Mucosa of gallbladder (tissue), 1 donor: ENCODE measurements around the gene APOO. TPM values are rescaled to one million over a fixed set of nuclear protein-coding genes. Genes with fewer than 3 reads are reported as not detected.
"Not testable (repeated sequence)": the region's sequence is repeated elsewhere in the genome, so short reads cannot be mapped to it uniquely, and the experiment has no call there.

Experiments used
- DNase-seq: peaks from one replicate; pipeline ENCODE4 v3.0.0-alpha.2; 2020; ENCODE audit warnings: low spot score
- total RNA-seq: library from RNA; stranded (reverse); gene quantifications from one replicate; pipeline ENCODE4 v1.2.1, GENCODE V29; 2021
- donor health status: DM: no; HTN: no; CAD: no.

The APOO gene
- total RNA-seq, 1 donor from 2014 or later: 26.2 TPM

DNA sequence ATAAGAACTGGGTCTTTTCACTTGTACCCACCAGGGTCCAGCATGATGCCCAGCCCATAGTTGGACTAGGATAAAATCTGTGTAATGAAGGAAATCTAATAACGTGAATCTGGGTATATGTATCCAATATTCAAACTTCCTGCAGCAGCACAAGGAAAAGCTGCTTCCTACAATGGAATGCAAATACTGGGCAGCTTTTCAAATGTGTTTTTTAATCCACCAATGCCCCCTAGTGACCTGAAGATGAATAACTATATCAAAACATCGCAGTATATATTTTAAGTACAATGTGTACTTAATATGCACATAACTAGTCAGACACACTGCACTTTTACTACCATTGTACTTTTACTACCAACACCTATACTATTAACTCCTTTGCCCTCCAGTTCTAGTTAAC is 5.3 kb downstream of the APOO start:
- no peak for DNase-seq

DNA sequence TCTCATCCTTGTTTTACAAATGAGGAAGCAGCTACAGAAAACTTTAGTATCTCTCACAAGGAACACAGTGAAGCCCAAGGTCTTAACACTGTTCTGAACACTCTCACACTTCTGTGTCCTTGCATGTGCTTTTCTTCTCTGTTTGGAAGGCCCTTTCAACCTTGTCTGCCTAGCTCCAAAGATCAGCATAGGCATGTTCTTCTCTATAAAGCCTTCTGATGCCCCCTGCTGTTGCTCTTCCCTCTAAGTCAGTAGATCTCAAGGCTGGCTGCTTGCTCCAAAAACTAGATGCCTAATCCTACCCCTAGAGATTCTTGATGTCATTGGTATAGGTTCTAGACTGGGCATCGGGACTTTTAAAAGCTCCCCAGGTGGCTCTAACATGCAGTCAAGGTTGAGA is 5.9 kb downstream of the APOO start:
- DNase-seq: peak; percentile 71

DNA sequence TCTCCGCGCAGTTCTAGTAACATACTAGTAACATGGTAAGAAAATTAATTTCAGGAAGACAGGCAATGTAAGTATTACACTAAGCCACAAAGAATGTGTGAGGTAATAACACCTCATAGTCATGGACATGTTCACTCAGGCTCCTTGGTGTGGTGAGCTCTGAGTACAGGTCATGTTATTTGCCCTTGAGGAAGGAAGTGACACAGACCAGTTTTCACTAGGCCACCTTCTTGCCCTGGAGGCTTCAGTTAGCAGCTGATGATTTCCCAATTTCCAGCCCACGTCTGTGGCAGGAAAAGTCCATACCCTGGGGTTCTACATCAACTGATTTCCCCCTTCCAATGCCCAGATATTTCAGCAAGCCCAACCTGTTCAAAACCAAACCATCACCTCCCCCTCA is 6.7 kb downstream of the APOO start:
- DNase-seq: no peak

DNA sequence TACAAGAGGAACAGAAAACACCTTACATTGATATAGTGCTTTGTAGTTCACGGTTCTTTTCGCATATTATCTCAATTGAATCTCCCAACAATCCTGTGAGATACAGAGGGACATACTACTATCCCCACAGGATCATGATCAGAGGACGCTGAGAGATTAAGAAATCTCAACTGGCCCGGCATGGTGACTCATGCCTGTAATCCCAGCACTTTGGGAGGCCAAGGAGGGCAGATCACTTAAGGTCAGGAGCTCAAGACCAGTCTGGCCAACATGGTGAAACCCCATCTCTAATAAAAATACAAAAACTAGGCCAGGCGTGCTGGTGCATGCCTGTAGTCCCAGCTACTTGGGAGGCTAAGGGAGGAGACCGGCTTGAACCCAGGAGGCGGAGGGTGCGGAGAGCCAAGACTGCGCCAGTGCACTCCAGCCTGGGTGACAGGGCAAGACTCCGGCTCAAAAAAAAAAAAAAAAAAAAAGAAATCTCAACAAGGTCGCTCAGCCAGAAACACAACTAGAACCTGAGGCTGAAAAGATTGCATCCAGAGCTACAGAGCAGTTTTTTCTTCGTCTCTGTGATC is 7.4 kb downstream of the APOO start:
- DNase-seq: no peak

DNA sequence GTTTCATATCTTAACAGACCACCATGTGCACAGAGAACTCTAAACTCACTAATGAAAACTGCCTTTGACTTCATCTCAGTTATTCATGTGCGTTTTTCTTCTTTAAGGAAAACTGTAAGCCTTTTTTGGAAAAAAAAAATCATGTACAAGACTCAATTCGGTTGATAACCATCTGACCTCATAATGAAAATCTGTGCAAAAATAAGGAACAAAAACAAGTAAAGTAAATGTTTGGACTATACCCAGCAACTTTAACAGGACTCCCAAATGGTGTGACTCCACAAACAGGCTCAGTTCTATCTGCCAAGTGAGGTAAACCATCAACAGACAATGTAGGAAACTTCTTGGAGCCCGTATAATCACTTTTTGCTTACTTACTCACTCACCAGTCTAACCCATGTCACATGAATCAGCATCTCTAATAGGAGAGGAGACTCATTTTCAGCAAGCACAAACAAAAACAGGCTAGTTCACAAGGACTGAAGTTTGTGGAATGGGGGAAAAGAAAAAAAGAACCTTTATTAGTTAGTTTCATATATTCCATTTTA is 9.3 kb downstream of the APOO start:
- DNase-seq: no peak

DNA sequence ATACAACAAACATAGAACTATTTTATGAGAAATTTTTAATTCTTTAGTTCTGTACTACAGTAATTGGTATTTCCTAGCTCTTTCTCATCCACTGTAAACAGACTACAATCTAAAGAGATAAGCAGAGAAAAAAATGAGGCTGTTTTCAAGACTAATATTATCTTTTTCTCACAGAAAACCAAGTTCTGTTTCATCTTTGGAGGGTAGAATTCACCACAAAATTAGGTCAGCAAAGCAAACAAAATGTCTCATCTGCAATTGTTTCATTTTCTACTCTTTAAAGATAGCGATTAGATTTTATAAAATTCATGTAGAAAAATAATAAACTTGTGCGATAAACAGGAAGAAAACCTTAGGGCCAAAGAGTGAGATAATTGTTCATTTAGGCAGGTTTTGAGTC is 10.8 kb downstream of the APOO start:
- no peak for DNase-seq

DNA sequence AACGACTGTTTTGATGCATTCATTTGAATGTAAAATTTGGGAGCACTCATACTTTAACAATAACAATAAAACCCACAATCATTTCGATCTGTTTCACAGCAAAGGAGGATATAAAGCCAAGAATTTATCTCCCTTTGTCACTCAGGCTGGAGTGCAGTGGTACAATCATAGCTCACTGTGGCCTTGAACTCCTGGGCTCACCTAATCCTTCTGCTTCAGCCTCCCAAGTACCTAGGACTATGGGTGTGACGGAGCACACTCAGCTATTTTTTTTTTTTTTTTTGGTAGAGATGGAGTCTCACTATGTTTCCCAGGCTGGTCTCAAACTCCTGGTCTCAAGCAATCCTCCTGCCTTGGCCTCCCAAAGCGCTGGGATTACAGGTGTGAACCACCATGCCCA is 11.2 kb downstream of the APOO start:
- not testable (repeated sequence) for DNase-seq

DNA sequence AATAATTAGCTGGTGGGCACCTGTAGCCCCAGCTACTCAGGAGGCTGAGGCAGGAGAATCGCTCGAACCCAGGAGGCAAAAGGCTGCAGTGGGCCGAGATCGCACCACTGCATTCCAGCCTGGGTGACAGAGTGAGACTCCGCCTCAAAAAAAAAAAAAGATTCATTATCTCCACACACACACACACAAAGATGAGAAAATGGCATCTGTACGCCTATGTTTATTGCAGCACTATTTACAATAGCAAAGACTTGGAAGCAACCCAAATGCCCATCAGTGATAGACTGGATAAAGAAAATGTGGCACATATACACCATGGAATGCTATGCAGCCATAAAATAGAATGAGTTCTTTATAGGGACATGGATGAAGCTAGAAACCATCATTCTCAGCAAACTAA is 12.7 kb downstream of the APOO start:
- not testable (repeated sequence) for DNase-seq

DNA sequence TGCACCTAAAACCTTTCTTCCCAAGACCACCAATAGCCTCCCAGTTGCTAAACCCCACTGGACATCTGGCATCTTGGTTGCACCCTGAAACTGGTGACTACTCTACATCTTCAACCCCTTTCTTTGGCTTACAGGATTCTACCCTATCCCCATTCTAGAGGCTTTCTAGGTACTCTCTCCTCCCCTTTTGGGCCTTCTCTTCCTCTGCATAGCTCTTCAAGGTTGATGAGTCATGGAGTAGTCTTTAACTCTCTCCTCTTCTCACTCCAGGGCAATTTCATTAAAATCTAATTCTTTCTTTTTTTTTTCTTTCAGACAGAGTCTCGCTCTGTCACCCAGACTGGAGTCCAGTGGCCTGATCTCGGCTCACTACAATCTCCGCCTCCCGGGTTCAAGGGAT is 16.8 kb downstream of the APOO start:
- DNase-seq: no peak

DNA sequence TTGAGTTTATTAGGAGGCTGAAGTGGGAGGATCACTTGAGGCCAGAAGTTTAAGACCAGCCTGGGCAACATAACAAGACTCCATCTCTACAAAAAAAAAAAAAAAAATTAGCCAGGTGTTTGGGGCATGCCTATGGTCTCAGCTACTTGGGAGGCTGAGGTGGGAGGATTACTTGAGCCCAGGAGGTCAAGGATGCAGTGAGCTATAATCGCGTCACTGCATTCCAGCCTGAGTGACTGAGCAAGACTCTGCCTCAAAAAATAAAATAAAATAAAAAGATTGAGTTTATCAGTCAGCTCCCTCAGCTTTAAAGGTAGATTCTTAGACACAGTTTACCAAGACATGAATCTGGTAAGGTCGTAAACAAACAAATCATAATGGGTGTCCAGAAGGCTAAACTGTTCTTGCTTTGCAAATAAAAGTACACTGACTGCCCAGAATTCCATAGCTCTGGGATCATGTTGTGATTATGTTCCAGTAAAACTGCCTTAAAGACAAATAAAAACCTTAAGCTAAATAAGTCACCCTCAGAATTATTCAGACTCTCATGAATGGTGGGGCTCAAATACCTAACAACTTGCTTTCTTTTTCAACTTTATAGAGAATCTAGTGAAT is 18.7 kb downstream of the APOO start:
- DNase-seq: no peak

DNA sequence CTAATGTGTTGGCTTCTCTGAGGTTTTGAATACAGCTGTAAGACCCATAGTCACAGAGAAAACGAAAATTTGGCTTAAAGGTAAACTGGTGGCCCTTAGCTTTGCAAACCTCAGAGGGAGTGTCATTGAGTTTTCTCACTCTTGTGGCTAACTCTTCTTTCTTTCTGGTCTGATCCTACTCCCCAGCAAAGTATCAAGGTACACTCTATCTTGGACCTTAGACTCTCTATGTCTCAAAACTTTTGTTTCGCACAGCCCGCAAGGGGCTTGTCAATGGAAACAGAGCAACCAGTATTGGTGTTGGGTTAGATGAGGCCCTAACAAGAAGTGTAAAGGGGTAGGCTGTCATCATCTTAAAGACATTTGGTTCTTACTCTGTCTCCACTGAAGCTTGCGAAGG is 19.8 kb downstream of the APOO start:
- DNase-seq: no peak

DNA sequence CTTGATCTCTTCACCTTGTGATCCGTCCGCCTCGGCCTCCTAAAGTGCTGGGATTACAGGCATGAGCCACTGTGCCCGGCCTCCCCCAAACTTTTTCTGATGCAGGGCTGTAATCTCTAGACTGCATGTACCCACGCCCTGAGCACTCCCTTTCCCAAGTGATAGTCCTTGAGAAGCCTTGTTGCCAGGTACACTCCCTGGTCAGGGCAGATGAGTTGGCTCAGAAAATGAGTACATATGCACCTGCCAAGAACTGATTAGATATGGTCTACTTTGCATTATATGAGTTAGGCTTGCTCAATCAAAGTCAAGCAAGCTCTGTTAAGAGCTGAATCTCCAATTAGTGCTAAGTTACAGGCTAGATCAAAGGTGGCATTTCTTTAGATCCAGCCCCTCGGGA is 20.3 kb downstream of the APOO start:
- DNase-seq: peak; percentile 37

DNA sequence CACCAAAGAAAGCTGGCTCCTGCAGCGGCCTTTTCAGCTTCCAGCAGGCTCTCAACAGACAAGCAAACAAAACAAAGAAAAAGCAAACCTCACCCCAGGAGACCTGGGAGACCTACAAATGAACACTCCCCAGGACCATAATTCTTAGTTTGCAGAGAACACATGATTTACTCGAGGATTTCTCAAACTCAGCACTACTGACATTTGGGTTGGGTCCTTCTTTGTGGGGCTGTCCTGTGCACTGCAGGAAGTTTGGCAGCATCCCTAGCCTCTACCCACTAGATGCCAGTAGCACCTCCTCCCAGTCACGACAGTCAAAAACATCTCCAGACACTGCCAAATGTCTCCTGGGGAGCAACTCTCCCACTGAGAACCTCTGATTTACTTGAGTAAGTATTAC is 21.9 kb downstream of the APOO start:
- DNase-seq: no peak

DNA sequence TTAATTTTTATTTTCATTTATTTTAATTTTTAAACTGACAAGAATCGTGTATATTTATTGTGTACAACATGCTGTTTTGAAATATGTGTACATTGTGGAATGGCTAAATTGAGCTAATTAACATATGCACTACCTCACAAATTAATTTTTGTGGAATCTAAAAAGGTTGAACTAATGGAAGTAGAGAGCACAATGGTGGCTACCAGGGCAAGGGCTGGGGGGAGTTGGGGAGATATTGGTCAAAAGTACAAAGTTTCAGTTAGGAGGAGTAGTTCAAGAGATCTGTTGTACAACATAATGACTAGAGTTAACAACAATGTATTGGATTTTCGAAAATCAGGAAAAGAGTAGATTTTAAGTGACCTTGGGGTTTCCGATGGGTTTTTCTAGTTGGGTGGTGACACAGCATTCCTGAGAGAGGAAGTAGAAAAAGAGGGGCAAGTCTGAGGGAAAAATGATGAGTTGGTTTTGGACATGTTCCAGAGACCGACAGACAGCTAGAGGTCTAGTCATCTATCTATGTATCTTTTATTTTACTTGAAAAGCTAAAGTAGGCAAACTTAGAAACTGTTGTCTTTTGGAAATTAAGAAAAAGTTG is 23.2 kb downstream of the APOO start:
- DNase-seq: no peak

DNA sequence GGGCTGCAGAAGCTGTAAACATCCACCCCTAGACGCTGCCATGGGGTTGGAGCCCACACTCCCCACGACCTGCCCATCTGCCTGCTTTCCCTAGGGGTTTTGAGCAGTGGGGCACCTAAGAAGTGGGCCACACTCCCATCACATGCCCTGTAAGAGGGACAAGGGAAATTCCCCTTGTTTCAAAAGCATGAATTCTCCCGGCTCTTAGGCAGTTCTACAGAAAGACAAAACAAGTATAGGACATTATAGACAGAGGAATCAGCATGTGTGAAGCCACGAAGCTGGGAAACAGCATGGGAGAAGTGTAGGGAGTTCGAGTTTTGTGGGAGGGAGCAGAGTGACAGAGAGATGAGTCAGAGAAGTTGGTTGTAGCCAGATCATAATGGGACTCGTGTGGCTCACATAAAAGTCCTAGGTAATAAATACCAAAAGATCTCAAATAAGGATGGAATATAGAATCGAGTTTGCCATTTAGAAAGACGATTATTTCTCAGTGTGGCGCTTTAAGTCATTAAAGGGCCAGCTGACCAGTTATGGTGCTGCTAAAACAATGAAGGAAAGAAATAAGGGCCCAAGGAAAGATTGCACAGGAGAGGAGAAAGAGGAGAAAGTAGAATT is 23.9 kb downstream of the APOO start:
- no peak for DNase-seq

DNA sequence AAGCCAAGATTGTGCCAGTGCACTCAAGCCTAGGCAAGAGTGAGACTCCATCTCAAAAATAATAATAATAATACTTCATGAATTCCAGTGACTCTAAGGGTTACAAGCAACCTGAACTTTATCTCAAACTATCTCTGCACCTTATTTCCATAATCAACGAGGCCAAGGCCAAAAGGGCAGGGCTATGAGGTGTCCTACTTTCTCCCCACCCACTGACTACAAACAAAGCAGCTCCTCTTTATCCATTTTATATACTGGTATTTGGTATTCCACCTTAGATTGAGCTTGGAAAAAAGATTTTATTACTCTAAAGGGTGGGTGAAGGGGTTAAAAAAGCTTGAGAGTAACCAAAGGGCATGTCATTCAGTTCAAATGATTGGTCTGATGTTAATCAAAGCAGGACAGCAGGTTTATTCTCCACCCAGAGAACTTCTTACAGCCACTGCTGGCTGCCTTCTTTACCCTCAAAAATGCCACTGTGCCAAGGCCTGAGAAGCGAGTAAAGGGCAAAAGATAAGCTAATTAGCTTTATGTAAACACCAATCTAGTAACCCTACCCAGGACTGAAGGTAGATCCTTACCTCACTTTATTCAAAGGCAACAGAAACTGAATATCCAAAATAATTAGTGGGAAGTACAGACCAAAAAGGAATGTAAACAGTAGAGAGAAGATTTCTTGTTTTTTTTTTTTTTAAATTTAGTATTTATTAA is 28.2 kb downstream of the APOO start:
- no peak for DNase-seq

DNA sequence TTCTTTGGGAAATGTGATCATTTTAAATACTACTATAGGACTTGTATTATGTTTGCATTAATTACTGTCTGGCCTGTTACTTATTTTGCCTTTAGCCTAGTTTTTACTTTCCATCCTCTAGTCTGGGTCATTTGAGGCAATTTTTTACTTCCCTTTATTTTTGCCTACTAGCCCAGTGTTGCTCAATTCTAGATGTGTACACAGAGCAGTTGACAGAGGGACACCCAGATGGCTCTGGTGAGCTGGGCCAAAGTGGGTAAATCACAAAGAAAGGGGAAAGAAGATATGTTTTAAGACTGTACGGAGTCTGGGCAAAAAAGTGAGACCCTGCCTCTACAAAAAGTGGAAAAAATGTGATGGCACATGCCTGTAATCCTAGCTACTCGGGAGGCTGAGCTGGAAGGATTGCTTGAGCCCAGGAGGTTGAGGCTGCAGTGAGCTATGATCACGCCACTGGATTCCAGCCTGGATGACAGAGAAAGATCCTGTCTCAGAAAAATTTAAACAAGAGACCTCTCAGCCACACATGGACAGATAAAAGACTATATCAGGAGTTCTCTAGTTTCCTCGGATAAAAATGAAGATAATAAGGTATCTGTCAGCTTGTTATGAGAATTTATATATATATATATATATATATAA is 35.7 kb downstream of the APOO start:
- DNase-seq: no peak

DNA sequence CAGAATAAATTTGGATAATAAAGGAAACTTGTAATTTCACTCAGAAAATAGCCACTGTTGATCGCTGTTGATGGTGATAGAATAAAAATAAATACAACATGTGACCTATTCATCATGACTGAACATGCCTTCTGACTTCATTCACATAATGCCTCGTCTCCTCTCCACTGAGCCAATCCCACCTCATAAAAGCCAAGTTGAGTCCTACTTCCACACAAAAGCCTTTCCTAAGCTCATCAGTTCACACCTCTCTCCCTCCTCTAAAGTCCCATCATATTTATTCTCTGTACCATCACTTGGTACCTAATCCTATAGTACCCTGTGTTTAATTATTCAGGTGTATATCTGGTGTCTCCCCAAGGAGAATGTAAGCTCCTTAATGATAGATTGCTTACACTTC is 37.7 kb downstream of the APOO start:
- DNase-seq: no peak

DNA sequence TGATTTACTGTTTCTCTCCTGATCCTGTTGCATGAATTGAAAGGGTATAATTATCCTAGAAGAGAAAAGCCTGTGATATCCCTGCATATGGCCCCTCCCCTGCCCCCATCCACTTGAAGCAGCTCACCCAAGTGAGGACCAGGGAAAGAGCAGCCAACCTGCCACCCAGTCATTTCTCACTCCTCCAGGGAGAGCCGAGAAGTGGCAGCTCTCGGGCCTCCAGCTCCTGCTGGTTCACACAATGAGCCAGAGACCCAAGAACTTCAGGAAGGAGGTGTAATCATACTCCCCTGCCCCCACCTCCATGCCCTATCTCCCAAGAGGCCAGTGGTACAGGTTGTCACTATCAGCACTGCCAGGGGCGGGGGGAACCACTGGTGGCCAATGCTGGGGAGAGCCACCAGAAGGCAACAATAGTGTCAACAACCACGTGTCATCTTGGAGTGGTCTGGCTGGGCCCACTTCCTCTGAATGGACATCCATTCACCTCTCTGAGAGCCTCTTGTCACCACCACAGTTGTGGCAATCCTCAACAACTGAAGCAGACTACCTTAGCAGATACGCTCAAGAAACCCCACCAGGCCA is 42.9 kb downstream of the APOO start:
- DNase-seq: no peak

DNA sequence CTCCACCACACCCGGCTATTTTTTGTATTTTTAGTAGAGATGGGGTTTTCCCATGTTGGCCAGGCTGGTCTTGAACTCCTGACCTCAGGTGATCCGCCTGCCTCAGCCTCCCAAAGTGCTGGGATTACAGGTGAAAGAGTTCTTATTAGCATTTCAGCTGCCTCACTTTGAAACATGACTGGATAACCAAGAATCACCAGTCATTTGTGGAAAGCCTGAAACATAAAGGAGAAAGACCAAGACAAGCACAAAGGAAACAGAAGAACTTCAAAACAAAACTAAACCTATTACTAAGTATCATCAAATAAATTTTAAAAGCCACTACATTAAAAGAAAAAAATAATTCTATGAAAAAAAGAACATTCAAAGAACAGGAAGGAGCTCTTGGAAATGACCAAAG is 45.8 kb downstream of the APOO start:
- not testable (repeated sequence) for DNase-seq

DNA sequence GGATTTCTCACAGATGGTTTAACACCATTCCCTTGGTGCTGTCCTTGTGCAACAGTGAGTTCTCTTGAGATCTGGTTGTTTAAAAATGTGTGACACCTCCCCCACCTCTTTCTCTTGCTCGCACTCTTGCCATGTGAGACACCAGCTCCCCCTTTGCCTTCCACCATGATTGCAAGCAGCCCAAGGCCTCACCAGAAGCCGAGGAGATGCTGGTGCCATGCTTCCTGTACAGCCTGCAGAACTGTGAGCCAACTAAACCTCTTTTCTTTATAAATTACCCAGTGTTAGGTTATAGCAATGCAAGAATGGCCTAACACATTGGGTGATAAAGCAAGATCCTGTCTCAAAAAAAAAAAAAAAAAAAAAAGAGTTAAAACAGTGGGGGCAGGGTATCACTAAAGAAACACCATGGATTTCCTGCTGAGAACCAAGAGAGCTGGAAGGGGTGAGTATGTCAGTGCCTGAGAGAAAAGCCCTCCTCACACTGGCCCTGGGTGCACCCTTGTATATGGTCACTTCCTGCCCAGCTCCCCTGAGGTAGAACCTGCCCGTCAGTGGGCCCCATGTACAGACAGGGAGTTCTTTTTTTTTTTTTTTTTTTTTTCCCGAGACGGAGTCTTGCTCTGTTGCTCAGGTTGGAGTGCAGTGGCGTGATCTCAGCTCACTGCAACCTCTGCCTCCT is 46.4 kb downstream of the APOO start:
- no peak for DNase-seq
